Medulla oblongata (tissue), 1 donor: Measurements from ENCODE around the gene HOXD12.

Source experiments
- DNase-seq: peaks from one replicate; pipeline ENCODE4 v3.0.0-alpha.2; 2015; ENCODE audit errors: extremely low spot score

HOXD12 gene, protein sequence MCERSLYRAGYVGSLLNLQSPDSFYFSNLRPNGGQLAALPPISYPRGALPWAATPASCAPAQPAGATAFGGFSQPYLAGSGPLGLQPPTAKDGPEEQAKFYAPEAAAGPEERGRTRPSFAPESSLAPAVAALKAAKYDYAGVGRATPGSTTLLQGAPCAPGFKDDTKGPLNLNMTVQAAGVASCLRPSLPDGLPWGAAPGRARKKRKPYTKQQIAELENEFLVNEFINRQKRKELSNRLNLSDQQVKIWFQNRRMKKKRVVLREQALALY

GRCh38 chr2:176099728-176100546 is at the start of gene HOXD12:
HOXD12 (plus strand) TSS chr2:176099795; CDS start chr2:176099802, 7 bp downstream.
- DNase-seq: no peak

- no peak for DNase-seq
These were observed 43.2 kb upstream of the HOXD12 start for GRCh38 chr2:176056406-176056805.

- DNase-seq: no peak
These were observed 35.6 kb upstream of the HOXD12 start for GRCh38 chr2:176063958-176064357.

DNA sequence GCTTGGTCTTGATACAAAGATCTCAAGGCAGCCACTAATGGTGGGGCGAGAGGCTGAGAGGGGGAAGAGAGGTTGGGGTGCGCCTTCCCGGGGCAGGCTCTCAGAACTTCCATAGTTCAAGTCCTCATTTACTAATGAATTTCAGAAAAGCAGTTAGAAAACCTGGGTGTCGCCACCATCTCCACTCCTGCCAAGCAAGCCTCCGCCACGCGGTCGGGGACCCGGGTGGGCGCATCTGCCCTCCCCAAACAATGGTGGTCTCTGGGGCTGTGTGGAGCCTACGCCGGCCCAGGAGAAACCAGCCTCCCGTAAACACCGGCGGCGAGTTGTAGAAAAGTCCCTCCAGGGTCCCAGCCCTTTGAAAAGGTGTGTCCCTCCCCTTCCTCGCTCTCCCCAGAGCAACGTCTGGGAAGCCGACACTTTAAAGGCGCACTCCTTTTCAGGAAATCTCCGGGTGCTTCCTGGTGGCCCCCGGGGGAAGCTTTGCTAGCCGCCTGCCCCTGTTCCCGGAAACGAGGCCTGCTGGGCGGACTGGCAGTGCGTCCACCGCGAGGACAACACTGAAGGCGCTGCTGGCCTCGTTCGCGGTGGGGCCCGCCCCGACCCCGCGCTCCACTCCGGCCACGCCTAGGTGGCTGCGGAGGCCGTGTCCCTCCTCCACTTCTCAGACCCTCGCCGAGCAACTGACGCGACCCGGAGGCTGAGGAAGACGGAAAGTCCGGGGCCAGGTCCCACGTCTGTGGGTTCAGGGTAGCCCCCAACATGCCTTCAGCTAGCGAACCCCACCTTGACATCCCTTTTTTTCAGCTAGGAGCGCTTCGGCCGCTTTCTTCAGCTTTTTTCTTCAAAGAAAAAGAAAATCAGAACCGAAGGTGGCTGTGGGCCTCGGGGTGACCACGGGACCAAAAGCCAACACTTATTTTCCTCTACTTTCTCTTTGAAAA is 32.7 kb upstream of the HOXD12 start:
- DNase-seq: no peak

- no peak for DNase-seq
These were observed 31.8 kb upstream of the HOXD12 start for GRCh38 chr2:176067589-176068418.

- DNase-seq: no peak
These were observed 31.2 kb upstream of the HOXD12 start for GRCh38 chr2:176068419-176068832.

DNA sequence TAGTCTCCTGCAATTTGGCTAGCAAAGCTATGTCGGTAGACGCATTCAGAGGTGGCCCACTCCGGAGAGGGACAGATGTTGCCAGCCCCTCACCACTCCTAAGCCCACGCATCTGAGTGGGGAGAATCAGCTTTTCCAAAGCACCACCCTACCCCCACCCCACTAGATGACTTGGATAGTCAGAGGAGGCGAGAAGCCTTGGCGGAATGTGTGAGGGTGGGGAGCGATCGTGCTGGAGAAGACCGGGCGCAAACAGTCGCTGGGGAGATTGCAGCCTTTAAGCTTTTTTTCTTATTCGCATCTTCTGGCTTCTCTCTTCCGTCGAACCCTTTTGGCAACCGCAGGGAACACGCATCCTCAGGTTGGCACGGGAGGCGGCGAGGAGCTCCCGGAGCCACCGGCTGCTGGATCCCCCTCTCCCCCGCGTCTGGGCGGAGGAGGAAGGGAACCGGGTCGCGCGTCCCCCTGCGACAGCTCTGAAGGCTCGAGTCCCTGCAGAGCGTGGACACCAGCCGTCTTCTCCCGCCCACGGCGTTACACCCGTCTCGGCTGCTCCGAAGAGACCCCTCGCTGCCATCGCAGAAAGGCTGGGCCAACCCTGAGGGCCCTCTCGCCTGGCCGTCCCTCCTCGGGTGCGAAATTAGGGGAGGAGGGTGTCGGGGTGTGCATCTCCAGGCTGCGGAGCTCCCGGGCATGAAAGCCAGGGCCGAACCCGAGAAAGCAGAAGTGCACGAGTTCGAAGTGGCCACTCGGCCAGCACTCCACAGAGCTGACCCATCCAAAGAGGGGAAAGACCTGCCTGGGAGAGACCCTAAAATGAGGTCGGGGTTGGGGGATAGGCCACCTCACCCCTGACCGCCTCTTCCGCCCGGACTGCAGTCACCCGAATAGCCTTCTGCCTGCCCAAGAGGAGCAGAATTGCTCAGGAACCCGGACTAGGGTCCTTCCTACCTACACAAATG is 28.0 kb upstream of the HOXD12 start:
- DNase-seq: no peak

- no peak for DNase-seq
These were observed 27.3 kb upstream of the HOXD12 start for GRCh38 chr2:176072292-176072669.

- DNase-seq: no peak
These were observed 26.4 kb upstream of the HOXD12 start for GRCh38 chr2:176072951-176073904.

GRCh38 chr2:176074919-176075425 is 24.6 kb upstream of the HOXD12 start:
- DNase-seq: no peak

DNA sequence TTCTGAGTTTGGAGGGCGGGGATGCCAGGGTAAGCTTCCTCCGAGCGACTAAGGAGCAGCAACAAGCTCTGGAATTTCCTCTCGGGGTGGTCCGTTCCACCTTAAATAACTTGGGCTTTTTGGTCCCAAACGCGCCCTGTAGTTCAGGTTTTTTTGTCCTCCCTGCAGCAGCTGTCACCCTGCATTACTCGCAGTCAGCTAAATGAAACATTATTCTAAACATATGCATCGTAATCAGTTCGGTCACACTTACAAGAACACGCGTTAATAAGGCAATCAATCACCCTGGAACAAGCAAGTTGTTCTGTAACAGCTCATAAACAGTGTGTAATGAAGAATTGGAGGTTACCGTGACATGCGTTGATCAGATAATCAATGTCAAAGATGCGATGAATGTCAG is 24.1 kb upstream of the HOXD12 start:
- no peak for DNase-seq

DNA sequence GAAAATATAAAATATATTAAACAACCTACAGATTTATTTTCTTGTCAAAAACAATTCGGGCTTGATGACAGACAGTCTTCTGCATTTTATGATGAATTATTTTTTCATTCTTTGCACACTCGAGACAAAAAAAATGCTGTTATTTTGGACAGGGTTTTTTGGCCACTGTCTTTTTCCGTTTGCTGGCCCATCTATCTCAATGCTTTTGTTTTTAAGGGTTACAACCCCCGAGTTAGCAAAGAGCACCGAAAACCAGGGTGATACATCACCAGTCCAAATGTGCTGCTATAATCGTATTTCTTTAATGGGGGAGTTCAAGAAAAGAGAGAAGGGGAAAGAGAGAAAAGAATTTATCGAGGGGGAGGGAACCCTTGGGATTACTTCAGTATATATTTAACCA is 23.5 kb upstream of the HOXD12 start:
- DNase-seq: no peak

DNA sequence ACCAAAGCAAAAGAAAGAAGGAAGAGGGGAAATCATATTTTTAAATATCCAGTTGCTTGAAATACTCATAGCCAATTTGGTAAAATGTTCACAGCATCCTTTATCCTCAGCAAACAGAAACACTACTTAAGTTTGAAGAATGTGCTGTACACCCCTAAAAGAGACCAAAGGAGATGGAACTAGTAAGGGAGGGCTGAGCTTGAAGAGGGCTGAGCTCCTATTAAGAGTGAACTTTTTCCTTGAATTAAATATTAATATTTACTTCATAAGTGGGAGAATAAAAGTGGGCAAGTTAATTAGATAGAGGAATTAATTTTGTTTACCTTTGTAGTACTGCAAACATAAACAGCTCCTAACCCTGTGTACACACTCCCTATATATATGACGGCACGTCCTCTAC is 22.8 kb upstream of the HOXD12 start:
- DNase-seq: no peak

DNA sequence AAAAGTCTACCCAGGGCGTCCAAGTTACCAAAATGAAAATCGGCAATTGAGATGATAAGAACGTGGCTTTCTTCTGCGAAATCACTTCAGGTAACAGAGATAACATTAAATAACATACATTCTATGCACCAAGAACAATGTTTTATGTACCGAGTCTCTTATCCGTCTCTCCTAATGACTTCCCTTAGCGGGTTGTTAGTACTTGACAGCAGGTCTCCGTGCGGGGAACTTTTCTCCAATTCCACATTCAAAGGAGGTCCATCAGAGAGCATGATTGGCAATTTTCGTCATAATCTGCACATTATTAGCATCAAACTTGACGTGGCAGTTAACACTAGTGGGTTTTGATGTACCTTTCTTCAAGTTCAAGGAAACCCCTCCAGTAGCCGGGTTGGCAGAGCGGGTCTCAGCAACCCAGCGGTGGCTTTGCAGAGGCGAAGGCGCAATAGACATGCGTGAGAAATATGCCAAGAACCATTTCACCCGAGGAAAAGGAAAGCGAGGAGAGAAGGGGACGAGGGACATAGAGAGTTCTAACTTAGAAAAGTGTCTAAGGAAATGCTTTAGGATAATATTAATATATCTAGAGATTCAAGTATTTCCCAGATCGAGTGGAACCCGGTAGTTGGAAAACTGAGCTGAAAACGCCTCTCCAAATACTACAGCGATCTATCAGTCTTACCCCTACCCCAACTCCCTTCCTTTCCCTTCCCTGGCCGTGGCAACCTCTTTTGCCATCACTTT is 20.9 kb upstream of the HOXD12 start:
- DNase-seq: no peak

DNA sequence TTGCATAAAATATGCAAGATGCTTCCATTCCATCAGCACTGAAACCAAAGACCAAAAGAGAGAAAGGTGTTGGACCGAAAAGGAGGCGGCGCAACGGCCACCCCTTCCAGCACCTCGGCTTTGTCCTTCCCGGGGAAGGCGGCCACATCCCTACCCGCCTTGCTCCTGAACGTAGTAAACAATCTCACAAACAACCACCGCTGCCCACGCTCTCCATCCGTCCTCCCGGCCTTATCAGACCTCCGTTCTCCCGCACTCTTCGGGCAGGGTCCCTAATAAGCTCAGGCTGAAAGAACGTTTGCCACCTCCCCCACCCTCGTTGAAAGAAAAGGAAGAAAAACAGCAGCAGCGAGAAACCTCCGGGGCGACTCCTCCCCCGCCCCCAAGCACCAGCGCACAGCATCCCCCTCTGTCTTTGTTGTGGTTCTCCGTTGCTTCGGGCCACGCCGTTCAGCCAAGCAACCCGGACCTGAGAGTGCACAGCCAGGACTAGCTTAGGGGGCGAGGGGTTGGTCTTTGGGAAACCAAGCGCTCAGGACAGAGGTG is 20.2 kb upstream of the HOXD12 start:
- DNase-seq: no peak

DNA sequence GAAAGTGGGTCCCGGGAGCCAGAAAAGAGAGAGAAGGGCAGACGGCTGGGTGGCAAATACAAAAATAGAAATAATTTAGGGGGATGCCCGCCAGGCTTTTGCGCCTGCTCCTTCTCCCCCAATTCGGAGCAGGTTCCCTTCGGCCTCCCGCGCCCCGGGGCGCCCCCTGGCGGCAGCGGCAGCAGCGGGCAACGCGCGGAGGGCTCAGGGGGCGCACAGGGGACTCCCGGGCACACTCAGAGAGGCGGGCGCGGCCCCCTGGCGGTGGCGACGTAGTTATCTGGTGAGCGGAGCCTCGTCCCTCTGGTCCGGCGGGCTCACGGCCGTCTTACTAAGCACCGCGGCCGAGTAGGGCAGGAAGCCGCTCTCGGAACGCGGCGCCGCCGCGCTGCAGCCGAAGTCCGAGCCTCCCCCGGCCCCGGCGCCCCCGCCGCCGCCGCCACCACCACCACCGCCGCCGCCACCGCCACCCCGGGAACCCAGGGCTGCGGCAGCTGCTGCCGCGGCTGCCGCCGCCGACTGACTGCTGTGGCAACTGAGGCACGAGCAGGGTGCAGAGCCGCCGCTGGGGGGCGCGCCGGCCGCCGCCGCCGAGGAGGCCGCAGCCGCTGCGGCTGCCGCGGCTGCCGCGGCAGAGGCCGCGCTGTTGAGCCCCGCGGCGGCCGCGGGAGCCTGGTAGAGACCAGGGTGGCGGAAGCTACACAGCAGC is 19.6 kb upstream of the HOXD12 start:
- no peak for DNase-seq
